Stimulated activated CD4-positive, alpha-beta T cell treated with anti-CD3 and anti-CD28 coated beads, Interleukin-4, amount 100 ng/mL, for 4 hours (primary cell): ENCODE results near the gene GMDS.

Source experiments
- DNase-seq, 2 experiments: peaks; one replicate each; pipeline ENCODE4 v3.0.0-alpha.2; 2020

Gene GMDS

GRCh38 chr6:2085657-2086056, 159.7 kb downstream of the GMDS start:
- DNase-seq = no peak

DNA sequence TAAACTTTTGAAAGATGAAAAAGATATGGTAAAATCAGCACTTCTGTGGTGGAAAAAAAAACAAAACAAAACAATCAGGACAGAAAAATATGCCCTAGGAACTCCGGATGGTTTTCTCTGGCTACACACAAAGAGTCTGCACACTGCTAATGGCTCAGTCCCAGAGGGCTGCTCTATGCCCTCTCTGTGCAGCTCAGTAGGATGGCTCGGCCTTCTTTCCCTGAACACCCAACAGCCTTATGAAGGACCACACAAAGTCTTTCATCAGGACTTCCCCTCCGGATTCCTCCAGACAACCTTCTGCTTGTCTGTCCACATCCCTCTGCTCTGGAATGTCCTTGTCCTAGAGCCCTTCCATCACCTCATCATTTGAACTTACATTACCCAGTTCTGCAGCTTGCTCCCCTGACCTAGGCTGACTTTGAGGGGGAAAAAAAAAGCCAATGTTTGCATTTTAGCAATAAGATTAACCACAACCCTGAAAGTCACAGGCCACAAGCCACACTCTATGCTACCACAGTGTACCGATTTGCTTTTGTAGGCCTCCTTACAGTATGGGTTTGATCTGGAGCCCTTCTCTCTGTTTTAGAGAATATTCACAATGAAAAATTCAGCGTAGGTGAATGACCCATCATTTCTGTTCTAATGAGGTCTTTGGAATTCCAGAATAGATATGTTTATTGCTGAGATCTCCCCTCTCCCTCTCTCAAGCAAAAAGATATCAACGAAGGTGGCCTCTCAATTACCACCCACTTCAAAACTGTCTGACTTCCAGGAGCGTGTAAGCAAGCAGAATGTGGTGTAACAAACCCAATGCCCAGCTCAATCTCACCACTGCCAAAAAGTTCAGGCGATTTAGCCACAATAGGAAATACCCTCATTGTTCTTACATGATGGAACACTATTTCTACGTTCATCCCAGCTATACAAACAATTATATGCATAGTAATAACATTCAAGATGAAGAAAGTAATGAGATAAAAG, 164.0 kb downstream of the GMDS start:
- DNase-seq = no peak

DNA sequence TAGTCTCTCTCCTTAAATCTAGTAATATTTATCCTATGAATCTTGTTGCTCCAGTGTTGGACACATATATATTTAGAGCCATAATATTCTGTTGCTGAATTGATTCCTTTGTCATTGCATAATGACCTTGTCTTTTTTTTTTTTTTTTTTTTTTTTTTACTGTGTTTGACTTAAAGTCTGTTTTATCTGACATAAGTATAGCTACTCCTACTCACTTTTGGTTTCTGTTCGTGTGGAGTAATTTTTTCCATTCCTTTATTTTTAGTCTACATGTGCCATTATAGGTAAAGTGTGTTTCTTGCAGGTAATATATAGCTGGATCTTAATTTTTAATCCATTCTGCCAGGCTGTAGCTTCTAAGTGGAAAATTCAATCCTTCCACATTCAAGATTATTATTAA, 166.5 kb downstream of the GMDS start:
- DNase-seq = no peak

GRCh38 chr6:2077826-2078225, 167.6 kb downstream of the GMDS start:
- DNase-seq = no peak

DNA sequence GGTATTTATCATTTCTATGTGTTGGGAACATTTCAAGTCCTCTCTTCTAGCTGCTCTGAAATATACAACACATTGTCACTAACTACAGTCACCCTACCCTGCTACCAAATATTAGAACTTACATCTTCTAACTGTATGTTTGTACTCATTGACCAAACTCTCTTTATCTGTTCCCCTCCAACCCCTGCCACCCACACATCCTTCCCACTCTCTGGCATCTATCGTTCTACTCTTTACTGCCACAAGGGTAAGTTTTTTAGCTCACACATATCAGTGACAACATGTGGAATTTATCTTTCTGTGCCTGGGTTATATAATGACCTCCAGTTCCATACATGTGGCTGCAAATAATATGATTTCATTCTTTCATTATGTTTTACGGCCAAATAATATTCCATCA, 171.9 kb downstream of the GMDS start:
- no peak for DNase-seq

DNA sequence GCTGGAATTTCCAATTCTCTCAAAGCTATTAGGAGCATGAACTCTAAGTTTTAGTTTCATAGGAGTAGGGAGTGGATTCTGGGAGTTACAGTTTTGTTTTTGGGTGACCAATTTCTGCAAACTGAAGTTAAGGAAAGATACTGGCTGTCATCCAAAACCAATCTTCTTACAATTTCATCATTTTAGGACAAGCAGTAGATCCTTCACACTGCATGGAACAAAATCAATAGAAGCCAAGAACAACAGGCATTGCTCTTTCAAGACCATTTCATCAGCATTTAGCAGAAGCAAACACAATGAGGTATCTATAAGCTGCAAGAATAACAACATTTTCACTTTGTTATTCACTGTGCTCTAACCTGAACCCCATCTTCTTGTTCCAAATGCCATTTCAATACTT, 173.0 kb downstream of the GMDS start:
- DNase-seq = no peak

DNA sequence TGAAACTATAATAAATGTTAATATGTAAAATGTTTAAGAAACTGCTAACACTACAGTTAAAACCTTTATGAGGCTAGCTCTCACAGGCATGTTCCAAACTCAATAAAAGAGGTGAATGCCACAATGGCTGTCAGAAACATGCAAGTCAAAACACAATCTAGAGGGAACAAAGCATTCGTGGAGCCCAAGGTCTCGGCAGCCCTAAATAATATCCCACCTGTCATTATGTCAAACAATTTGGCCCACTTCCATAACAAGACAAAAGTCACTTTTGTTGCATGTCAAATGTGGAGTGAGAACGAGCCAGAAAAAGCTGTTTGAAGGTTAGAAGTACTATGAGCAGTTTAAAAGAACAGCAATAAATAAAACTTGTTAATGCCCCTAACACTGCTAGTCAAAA, 181.9 kb downstream of the GMDS start:
- DNase-seq = no peak

- no peak for DNase-seq
These were observed 183.5 kb downstream of the GMDS start for GRCh38 chr6:2061880-2062279.

DNA sequence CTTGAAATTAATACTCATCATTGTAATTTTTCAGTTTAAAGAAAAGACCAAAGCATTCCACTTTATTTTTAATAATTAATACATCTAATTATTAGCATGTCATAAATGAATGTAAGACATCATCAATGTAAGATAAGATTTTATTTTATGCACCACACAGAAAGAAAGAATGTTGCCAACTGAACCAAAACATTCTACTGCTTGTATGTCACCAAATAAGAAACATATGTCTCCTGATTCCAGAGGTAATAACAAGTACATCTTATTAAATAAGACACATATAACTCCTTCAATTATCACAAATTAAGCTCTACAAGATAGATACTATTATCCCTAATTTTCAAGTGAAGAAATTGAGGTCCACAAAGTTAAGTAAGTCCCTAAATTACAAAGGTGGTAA, 189.5 kb downstream of the GMDS start:
- no peak for DNase-seq

- no peak for DNase-seq
These were observed 190.3 kb downstream of the GMDS start for GRCh38 chr6:2055143-2055542.

DNA sequence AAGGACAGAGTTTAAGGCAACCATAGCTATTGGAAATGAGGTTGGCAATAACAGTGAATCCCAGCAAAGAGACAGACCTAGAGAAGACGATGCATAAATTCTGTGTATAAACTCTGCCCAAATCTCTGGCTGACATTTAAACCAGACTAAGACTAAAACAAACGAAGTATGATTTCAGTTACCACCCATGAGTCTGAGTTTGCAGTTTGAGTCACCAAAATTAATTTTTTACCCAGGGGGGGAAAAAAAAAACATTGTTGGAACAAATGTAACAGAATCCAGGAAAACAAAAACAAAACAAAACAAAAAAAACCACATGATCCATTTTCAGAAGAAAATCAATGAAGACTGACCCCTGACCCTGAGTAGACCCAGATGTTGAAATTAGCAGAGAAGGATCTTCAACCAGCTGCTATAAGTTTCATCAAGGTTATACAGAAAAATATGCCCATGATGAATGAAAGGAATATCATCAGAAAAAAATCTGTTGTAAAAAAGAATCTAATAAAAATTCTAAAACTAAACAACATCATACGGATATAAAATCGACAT, 190.8 kb downstream of the GMDS start:
- no peak for DNase-seq

DNA sequence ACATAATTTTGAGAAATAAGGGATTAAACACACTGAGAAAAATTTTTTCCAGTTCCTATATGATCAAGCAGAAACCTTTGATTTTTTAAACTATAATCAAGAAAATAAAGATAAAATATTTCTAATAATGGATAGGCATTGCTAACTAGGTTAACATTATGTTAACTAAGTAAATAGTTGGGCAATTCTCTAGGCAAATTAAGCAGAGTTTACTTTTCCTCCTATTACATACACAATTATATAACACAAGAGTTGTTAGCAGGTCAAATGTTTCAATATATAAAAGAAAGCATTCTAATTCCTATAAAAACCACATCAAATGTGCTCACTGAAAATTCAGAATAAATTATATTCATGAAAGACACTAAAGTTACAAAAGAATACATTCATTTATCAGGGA, 191.7 kb downstream of the GMDS start:
- no peak for DNase-seq

- DNase-seq = no peak
These were observed 197.6 kb downstream of the GMDS start for GRCh38 chr6:2047855-2048254.

DNA sequence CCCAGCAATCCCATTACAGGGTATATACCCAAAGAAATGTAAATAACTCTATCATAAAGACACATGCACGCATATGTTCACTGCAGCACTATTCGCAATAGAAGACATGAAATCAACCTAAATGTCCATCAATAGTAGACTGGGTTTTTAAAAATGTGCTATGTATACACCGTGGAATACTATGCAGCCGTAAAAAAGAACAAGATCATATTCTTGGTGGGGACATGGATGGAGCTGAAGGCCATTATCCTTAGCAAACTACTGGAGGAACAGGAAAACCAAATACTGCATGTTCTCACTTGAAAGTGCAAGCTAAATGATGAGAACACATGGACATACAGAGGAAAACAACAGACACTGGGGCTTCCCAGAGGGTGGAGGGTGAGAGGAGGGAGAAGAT, 201.2 kb downstream of the GMDS start:
- DNase-seq = no peak

- DNase-seq = no peak
These were observed 202.3 kb downstream of the GMDS start for GRCh38 chr6:2042956-2043648.

DNA sequence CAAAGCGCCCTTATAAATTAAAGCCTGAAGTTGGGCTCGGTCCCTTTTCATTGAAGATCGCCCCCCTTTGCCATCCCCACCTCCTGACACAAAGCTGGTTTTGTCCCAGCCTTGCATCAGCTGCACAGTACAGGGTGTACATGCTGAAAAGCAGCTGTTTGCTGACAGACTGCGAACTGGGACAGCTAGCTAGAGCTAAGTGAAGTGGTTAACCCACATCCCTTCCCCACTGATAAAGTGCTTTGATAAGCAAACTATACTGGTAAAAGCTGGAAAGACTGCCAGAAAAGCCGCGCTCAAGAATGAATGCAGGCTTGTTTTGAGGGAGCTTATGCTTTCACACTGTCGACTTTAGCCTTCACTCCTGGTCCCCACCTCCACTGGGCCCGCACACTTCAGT, 207.3 kb downstream of the GMDS start:
- no peak for DNase-seq

DNA sequence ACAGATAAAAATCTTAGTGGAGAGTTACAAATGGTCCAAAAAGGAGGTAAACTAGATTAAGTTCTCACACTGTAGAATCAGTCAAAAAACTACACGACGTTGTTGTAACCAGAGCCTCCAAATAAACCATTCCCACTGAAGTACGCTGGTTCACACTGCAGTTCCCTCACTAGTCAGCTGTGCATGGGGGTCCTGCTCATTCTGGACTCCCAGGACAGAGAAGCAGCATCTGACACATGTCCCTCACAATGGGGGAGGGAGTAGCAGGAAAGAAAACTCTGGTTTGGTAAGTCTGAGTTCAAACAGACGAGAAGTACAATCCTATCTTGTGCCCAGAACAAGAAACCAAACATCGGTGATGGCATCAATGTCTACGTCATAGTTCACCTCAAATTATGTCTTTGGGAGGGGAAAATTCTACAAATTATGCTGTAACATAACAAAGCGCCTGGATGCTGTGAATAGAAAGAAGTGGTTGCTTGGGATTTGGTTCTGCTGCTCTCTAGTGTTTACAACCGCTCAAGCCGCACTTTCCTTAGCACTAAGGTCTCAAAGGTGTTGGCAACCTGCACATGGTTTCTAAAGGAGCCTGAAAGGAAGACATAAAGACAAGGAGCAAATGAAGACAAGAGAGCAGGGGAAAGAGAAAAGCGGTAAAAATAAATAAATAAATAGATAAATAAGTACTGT, 208.0 kb downstream of the GMDS start:
- no peak for DNase-seq

GRCh38 chr6:2036710-2037023, 208.7 kb downstream of the GMDS start:
- no peak for DNase-seq

DNA sequence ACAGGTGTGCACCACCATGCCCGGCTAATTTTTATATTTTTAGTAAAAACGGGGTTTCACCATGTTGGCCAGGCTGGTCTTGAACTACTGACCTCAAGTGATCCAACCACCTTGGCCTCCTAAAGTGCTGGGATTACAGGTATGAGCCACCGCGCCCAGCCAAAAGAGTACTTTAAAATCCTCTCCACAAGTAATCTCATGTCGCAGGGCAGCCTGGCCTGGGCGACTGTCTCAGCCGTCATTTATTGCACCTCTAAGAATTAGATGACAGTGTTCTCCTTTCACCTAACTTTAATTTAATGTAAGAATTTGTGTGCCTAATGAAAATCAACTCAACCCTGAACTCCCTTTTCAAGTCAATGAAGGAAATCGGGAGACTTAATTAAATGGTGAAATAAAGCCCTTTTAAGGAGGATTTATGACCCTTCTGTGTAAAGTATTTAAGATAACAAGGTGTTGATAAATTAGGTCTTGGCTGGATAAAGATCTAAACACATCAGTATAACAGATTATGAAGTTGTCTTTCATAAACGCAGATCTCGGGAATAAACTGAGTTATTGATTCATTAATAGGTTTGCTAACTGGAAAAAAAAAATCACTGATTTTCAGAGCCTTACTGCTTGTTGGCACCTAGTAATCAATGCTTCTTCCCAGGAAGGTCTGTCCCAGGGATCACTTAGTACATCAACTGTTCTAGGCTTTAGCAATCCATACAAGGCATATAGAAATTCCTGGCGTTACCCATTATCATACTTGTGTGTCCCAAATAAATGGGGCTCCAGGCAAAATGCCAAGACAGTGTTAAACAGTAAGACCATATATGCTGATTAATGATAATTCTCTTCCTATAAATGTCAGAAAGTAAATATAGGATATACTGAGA, 209.3 kb downstream of the GMDS start:
- DNase-seq = no peak

DNA sequence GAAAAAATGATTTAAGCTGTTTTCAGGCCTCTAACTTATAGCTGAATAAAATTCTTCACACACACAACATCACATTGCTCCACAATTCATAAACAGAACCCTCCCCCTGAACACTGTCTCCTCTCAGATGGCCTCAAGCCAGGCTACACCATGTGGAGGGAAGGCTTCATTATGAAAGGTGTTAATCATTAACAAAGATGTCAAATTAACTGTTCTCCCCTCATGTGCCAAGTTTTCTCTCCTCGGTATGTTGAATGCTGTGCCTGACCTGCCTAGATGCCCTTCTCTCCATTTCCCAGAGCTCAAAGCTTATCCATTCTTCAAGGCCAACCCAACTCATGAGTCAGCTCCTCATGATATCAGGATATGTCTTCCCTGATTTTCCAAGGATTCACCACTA, 210.4 kb downstream of the GMDS start:
- no peak for DNase-seq

DNA sequence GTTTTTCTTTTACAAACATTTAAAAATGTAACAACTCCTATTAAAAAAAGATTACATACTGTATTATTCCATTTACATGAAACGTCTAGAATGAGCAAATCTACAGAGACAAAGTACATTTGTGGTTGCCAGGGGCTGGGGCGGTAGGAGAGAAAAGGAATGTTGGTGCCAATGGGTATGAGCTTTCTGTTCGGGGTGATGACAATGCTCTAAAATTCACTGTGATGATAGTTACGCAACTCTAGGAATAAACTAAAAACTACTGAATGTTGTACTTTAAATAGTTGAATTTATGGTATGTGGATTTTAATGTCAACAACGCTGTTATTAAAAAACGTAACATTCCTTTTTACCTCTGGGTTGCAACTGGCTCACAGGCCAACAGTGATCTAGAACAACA, 211.1 kb downstream of the GMDS start:
- no peak for DNase-seq

DNA sequence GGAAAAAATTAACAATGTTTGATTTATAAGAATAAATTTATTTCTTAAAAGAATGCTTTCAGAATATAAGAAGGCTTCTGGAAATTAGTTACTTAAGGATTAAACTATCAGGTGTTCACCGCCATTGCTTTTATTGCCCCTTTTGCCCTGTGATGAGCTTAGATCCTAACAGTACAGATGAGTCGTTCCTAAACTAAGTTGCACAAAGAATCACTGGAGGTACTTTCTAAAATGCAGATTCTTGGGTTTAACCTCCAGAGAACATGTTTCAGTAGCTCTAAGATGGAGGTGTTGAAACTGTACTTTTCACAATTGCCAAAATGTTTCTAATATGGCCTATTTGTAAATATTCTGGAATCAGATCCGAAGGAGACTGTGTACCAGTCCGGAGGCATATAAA, 211.9 kb downstream of the GMDS start:
- no peak for DNase-seq
